GM18867 (cell line): Measurements from ENCODE around the gene CADM2.

Experiments
- ATAC-seq: cut with Tn5 transposase; IDR thresholded peaks from one replicate; pipeline ENCODE4 v1.9.1; 2021; ENCODE audit warnings: mild to moderate bottlenecking, moderate library complexity; ENCODE audit not compliant: unreplicated experiment

Gene CADM2

GRCh38 chr3:86087160-86087871 is 1128.5 kb downstream of the CADM2 start:
- ATAC-seq, result no peak

DNA sequence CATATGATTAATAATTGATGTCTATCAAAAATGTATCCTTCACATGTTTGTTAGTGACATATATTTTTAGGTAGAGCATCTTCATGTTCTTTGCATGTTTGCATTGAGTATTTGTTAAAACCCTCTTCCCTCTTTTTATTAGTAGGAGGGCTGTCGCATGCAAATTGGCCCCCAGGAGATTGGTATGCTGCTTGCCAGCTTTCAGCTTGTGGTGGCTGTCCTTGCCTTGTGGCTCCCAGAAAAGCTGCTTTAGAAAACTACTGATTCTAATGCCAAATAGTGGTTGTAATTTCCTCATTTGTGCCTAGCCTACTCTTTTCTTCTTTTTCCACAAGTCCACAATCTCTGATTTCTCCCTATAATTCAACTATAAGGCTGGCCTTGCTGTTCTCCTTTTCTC is 1145.4 kb downstream of the CADM2 start:
- ATAC-seq, result no peak

GRCh38 chr3:86109434-86109833 is 1150.6 kb downstream of the CADM2 start:
- ATAC-seq, result no peak
